Endodermal cell (in vitro differentiated cells): ENCODE measurements around the gene PCBP3. TPM values are rescaled to one million over a fixed set of nuclear protein-coding genes. Genes with fewer than 3 reads are reported as not detected.

Experiments
- DNase-seq: peaks from one replicate; pipeline ENCODE4 v3.0.0-alpha.2; 2017
- H3K27ac ChIP-seq: 2 replicates; pipeline ENCODE4 v1.5.1; 2013; ENCODE audit warnings: mild to moderate bottlenecking, low read depth, low read length, moderate library complexity
- H3K27me3 ChIP-seq: 2 replicates; pipeline ENCODE4 v1.6.1; 2013; ENCODE audit warnings: mild to moderate bottlenecking, low read length, moderate library complexity; ENCODE audit not compliant: insufficient read depth, control insufficient read depth, poor library complexity, severe bottlenecking
- H3K36me3 ChIP-seq: 2 replicates; pipeline ENCODE4 v1.7.0; 2013; ENCODE audit warnings: mild to moderate bottlenecking, low read length, moderate library complexity; ENCODE audit not compliant: control insufficient read depth, insufficient read depth
- H3K4me1 ChIP-seq: one replicate; pipeline ENCODE4 v1.7.0; 2013; ENCODE audit warnings: low read length; ENCODE audit not compliant: control insufficient read depth, insufficient read depth
- H3K4me3 ChIP-seq: 2 replicates; pipeline ENCODE4 v1.5.1; 2013; ENCODE audit warnings: mild to moderate bottlenecking, low read length, moderate library complexity
- H3K9ac ChIP-seq: 2 replicates; pipeline ENCODE4 v1.6.1; 2013; ENCODE audit warnings: mild to moderate bottlenecking, low read length, moderate library complexity; ENCODE audit not compliant: poor library complexity, severe bottlenecking; ENCODE audit errors: extremely low read depth
- H3K9me3 ChIP-seq: 2 replicates; pipeline ENCODE4 v1.6.1; 2013; ENCODE audit warnings: mild to moderate bottlenecking, low read length, moderate library complexity; ENCODE audit not compliant: control insufficient read depth
- H3K27ac Mint-ChIP-seq: 2 replicates; pipeline ENCODE4 v1.8.0; 2020; ENCODE audit warnings: mixed read lengths
- H3K27me3 Mint-ChIP-seq: 2 replicates; pipeline ENCODE4 v1.8.0; 2021; ENCODE audit warnings: mild to moderate bottlenecking, mixed read lengths; ENCODE audit not compliant: insufficient read depth
- H3K36me3 Mint-ChIP-seq: 2 replicates; pipeline ENCODE4 v1.8.0; 2020; ENCODE audit warnings: low read depth, mixed read lengths
- H3K4me1 Mint-ChIP-seq: 2 replicates; pipeline ENCODE4 v1.8.0; 2020; ENCODE audit warnings: mixed read lengths
- H3K4me3 Mint-ChIP-seq: 2 replicates; pipeline ENCODE4 v1.8.0; 2020; ENCODE audit warnings: mild to moderate bottlenecking, moderate library complexity, mixed read lengths
- H3K9me3 Mint-ChIP-seq: 2 replicates; pipeline ENCODE4 v1.8.0; 2020; ENCODE audit warnings: mild to moderate bottlenecking, mixed read lengths
- WGBS, 2 experiments: methylation state at CpG; one replicate each; pipeline versions ENCODE4 v1.1.5 to v1.1.7; 2013; ENCODE audit warnings: missing lambda C conversion rate in 2 of 2, mixed read lengths in 1 of 2; ENCODE audit not compliant: insufficient coverage in 1 of 2, insufficient read length in 1 of 2; 5-methylcytosine and 5-hydroxymethylcytosine counted together
- total RNA-seq, 2 donors: library from RNA; stranded (reverse); fragmentation: NEBNext Ultra II Directional in 1 of 2; extraction: Animal tissue kit (Norgen Biotek cat#: 25700) in 1 of 2; gene quantifications; 2 replicates in 1 of 2; 3 replicates in 1 of 2; pipeline ENCODE4 v1.2.1, GENCODE V29; 2021
- TF ChIP-seq, protein P1 (sequence below): fragments of 200-600 bp; sonication (generic); conservative IDR thresholded peaks from 2 replicates; pipeline ENCODE4 v1.5.0; 2021; ENCODE audit warnings: antibody characterized with exemption, mild to moderate bottlenecking

PCBP3 gene
- total RNA-seq, 2 donors from 2014 or later: 2.1 to 10.6 TPM

- Histone ChIP-seq H3K4me1 (peaks cover 5% of the 10 kb centered on the region), H3K27me3 (no peaks in the 10 kb centered on the region), H3K9ac (no peak overlapping the region), H3K9me3 (no peaks in the 10 kb centered on the region), H3K4me3 (no peak overlapping the region), H3K27ac (no peak overlapping the region), H3K36me3 (no peaks in the 10 kb centered on the region)
- no peak overlapping the region for H3K27ac Mint-ChIP-seq
- H3K4me3 Mint-ChIP-seq: no peak overlapping the region
- no peaks in the 10 kb centered on the region for H3K36me3 Mint-ChIP-seq
- H3K9me3 Mint-ChIP-seq: no peaks in the 10 kb centered on the region
- H3K4me1 Mint-ChIP-seq: peaks cover 9% of the 10 kb centered on the region
- no peaks in the 10 kb centered on the region for H3K27me3 Mint-ChIP-seq
- TF ChIP-seq, protein P1, sequence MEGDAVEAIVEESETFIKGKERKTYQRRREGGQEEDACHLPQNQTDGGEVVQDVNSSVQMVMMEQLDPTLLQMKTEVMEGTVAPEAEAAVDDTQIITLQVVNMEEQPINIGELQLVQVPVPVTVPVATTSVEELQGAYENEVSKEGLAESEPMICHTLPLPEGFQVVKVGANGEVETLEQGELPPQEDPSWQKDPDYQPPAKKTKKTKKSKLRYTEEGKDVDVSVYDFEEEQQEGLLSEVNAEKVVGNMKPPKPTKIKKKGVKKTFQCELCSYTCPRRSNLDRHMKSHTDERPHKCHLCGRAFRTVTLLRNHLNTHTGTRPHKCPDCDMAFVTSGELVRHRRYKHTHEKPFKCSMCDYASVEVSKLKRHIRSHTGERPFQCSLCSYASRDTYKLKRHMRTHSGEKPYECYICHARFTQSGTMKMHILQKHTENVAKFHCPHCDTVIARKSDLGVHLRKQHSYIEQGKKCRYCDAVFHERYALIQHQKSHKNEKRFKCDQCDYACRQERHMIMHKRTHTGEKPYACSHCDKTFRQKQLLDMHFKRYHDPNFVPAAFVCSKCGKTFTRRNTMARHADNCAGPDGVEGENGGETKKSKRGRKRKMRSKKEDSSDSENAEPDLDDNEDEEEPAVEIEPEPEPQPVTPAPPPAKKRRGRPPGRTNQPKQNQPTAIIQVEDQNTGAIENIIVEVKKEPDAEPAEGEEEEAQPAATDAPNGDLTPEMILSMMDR: no peak
- DNase-seq: peak; percentile 70
- WGBS, 2 experiments: 85 to 89% methylated on average over 13 to 20 of the region's 20 CpGs
These were observed 328.3 kb downstream of the PCBP3 start for GRCh38 chr21:45971616-45972352.

GRCh38 chr21:45972353-45972715 lies 328.8 kb downstream of the PCBP3 start:
- Histone ChIP-seq H3K4me1 (peaks cover 5% of the 10 kb centered on the region), H3K4me3 (no peak overlapping the region), H3K27ac (no peak overlapping the region), H3K36me3 (no peaks in the 10 kb centered on the region), H3K9me3 (no peaks in the 10 kb centered on the region), H3K9ac (no peak overlapping the region), H3K27me3 (no peaks in the 10 kb centered on the region)
- H3K4me1 Mint-ChIP-seq: peaks cover 9% of the 10 kb centered on the region
- DNase-seq: no peak
- peak overlapping the region; percentile 63 for H3K4me3 Mint-ChIP-seq
- 61% methylated on average over 19 of the region's 19 CpGs; no CpG with 5 or more reads in 1 of the 2 experiments for WGBS, 2 experiments
- TF ChIP-seq, protein P1: no peak
- no peaks in the 10 kb centered on the region for H3K36me3 Mint-ChIP-seq
- H3K27me3 Mint-ChIP-seq: no peaks in the 10 kb centered on the region
- no peak overlapping the region for H3K27ac Mint-ChIP-seq
- H3K9me3 Mint-ChIP-seq: no peaks in the 10 kb centered on the region

GRCh38 chr21:45972716-45973474 lies 329.4 kb downstream of the PCBP3 start:
- Histone ChIP-seq H3K36me3 (no peaks in the 10 kb centered on the region), H3K27me3 (no peaks in the 10 kb centered on the region), H3K4me1 (peaks cover 5% of the 10 kb centered on the region), H3K27ac (no peak overlapping the region), H3K4me3 (peak overlapping the region; percentile 72), H3K9ac (no peak overlapping the region), H3K9me3 (no peaks in the 10 kb centered on the region)
- Mint-ChIP-seq H3K36me3 (no peaks in the 10 kb centered on the region), H3K4me1 (peaks cover 9% of the 10 kb centered on the region), H3K4me3 (peak overlapping the region; percentile 63), H3K27ac (no peak overlapping the region), H3K9me3 (no peaks in the 10 kb centered on the region), H3K27me3 (no peaks in the 10 kb centered on the region)
- peak; percentile 80 for DNase-seq
- TF ChIP-seq, protein P1: no peak
- WGBS, 2 experiments: 19 to 33% methylated on average over 19 to 58 of the region's 58 CpGs
